Endothelial cell of umbilical vein (primary cell): Measurements from ENCODE around the gene CRISPLD2.

Source experiments
- JUN ChIP-seq: IDR thresholded peaks from 2 replicates; pipeline ENCODE4 v1.6.1; 2011; ENCODE audit warnings: borderline replicate concordance, low read depth; ENCODE audit not compliant: insufficient read length, insufficient read depth
- POLR2A ChIP-seq: IDR thresholded peaks from 2 replicates; pipeline ENCODE4 v1.6.1; 2012; ENCODE audit warnings: low read depth, mild to moderate bottlenecking, control low read depth, low read length
- POLR2AphosphoS5 ChIP-seq: IDR thresholded peaks from 2 replicates; pipeline ENCODE4 v1.6.1; 2012; ENCODE audit warnings: low read depth, mild to moderate bottlenecking, control low read depth, low read length, moderate library complexity; ENCODE audit not compliant: insufficient read depth
- TF ChIP-seq, protein P1 (sequence below), 2 donors: IDR thresholded peaks; 1 replicate in 1 of 2; 2 replicates in 1 of 2; pipeline ENCODE4 v1.5.1; 2011; ENCODE audit warnings: low read length in 2 of 2, mild to moderate bottlenecking in 2 of 2, moderate library complexity in 2 of 2, control low read depth in 1 of 2, inconsistent platforms in 1 of 2, low read depth in 1 of 2; ENCODE audit not compliant: insufficient read depth in 1 of 2; ENCODE audit errors: extremely low read depth in 1 of 2
- TF ChIP-seq, protein P2 (sequence below): IDR thresholded peaks from 2 replicates; pipeline ENCODE4 v1.6.1; 2011; ENCODE audit not compliant: insufficient read depth, insufficient read length

DNA sequence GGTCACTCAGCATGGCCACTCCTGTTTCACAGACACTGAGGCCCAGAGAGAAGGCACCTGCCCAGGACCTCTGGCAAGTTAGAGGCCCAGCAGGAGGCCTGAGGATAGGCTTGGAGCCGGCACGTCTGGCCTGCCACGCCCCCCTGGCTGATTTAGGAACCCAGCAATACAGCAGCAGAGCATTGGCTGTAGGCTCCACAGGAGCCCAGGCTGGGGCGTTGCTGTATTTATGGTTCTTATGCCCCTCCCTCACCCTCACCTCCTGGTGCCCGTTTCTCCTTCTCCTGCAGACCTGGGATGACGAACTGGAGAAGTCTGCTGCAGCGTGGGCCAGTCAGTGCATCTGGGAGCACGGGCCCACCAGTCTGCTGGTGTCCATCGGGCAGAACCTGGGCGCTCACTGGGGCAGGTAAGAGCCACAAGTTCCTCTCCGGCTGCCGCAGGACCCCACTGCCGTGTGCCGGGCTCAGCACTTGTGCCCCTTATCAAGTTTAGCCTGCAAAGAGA is 25.8 kb downstream of the CRISPLD2 start:
- TF ChIP-seq, protein P1, sequence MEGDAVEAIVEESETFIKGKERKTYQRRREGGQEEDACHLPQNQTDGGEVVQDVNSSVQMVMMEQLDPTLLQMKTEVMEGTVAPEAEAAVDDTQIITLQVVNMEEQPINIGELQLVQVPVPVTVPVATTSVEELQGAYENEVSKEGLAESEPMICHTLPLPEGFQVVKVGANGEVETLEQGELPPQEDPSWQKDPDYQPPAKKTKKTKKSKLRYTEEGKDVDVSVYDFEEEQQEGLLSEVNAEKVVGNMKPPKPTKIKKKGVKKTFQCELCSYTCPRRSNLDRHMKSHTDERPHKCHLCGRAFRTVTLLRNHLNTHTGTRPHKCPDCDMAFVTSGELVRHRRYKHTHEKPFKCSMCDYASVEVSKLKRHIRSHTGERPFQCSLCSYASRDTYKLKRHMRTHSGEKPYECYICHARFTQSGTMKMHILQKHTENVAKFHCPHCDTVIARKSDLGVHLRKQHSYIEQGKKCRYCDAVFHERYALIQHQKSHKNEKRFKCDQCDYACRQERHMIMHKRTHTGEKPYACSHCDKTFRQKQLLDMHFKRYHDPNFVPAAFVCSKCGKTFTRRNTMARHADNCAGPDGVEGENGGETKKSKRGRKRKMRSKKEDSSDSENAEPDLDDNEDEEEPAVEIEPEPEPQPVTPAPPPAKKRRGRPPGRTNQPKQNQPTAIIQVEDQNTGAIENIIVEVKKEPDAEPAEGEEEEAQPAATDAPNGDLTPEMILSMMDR (IDR thresholded peaks at IDR 0.05; ENCODE audit: extremely low read depth in 1 of 2, insufficient read depth in 1 of 2, low read depth in 1 of 2, low read length in 2 of 2), result no peak
- TF ChIP-seq JUN (no peak), POLR2A (no peak), POLR2AphosphoS5 (no peak)
- TF ChIP-seq, protein P2, sequence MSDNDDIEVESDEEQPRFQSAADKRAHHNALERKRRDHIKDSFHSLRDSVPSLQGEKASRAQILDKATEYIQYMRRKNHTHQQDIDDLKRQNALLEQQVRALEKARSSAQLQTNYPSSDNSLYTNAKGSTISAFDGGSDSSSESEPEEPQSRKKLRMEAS, result no peak
